Measurements from ENCODE around the gene MTG1.
A peak's percentile ranks its signal among the peaks of the same experiment; 100 is the strongest.
"Not testable (repeated sequence)": the region's sequence is repeated elsewhere in the genome, so short reads cannot be mapped to it uniquely, and the experiment has no call there.

The MTG1 gene

DNA sequence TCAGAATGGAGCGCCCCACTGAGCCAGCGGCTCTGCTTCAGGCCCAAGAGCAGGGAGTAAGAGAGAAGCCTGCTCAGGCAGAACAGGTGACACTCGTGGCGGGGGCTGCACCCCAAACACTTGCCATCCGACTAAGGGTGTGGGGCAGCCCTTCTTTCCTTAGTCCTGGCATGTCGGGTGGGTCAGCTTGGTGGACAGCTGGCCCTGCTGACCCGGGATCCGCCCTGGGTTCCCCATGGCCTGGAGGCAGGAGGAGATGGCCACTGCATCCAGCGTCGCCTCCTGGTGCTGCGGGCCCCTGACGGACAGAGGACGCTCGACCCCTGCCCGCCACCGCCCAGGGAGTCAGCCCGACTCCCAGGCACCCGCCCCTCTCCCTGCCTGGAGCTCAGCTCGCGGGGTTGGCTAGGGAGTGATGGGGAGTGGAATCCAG lies 16.1 kb upstream of the MTG1 start:
- FAIRE-seq (no peak), DNase-seq (ENCODE audit: low spot score) (no peak)

DNA sequence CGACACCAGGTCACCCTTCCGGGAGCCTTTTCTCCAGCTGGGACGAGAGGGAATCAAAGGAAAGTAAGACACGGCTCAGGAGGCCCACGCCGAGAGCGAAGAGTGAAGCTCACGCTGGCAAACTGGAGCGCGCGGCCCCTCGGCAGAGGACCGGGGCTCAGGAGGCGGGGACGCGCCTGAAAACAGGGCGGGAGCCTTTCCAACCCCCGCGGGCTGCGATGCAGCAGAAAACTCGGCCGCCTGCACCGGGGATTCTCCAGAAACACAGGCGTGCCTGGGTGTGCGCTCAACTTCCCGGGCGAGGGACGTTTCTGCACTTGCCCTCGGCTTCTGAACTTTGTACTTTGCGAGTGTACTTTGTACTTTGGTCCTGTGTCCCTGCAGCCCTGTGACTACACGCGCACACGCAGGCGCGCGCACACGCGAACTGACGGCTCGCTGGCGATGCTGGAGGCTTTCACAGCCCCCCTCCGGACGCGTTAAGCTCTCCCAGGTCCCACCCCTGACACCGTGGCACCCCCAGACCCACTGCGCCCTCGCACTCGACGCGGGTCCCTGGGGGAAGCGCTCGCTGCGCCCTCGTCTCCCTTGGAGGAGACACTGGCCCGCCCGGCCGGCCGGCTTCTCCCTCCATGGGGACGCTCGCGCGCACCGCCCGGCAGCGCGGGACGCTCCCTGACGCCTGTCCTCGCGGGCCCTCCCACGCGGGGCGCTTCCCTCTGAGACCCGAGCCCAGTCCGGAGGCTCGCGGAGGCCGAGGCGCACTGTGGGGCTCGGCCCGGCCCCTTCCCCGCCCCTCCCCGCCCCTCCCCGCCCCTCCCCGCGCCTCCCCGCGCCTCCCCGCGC lies 15.5 kb upstream of the MTG1 start:
- FAIRE-seq: no peak
- DNase-seq (ENCODE audit: low spot score): no peak

DNA sequence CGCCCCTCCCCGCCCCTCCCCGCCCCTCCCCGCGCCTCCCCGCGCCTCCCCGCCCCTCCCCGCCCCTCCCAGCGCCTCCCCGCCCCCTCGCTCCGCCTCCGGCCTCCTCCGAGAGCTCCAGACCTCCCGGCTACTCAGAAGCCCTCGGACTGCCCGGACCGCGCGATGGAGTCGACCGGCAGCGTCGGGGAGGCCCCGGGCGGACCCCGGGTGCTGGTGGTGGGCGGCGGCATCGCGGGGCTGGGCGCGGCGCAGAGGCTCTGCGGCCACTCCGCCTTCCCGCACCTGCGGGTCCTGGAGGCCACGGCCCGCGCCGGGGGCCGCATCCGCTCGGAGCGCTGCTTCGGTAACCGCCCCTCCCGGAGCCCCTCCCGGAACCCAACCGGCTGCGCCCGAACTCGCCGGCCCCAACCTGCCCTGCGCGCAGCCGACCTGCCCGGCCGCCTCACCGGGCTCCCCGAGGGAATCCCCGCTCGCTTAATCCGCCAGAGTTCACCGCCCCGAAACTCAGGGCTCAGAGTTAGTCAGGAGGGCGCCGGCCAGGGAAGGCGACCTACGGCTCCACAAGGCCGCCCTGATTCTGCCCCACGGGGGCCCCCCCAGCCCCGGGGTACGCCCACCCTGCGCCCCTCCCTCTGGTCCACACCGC lies 14.7 kb upstream of the MTG1 start, which contains the start of gene PAOX:
Gene PAOX (plus strand): TSS at position 111 of the 649 bp plus-strand sequence. CDS start 55 bp downstream, at position 166.
- FAIRE-seq: no peak

DNA sequence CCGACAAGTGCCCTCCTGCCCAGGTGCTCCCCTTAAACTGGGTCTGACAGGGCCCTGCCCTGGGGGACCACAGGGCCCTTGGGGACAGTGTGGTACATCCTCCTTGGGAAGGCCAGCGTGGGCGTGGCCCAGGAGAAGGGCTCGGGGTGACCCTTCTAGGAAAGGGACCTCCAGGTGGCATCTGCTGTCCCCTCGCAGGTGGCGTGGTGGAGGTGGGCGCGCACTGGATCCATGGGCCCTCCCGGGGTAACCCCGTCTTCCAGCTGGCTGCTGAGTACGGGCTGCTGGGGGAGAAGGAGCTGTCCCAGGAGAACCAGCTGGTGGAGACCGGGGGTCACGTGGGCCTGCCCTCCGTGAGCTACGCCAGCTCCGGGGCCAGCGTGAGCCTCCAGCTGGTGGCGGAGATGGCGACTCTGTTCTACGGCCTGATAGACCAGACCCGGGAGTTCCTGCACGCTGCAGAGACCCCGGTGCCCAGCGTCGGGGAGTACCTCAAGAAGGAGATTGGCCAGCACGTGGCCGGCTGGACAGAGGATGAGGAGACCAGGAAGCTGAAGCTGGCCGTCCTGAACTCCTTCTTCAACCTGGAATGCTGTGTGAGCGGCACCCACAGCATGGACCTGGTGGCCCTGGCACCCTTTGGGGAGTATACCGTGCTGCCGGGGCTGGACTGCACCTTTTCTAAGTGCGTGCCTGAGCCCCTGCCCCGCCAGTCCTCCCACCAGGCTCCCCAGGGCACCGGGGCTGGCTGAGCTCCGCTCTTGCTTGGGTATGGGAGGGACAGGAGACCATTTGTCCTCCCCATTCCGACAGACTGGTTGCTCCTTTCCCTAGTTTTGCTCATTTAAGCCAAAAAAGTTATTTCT lies 13.9 kb upstream of the MTG1 start:
- FAIRE-seq: no peak

More for the DNA sequence above, 14.7 kb upstream of the MTG1 start, which contains the start of gene PAOX:
- DNase-seq (ENCODE audit: low spot score): peak; percentile 42

DNA sequence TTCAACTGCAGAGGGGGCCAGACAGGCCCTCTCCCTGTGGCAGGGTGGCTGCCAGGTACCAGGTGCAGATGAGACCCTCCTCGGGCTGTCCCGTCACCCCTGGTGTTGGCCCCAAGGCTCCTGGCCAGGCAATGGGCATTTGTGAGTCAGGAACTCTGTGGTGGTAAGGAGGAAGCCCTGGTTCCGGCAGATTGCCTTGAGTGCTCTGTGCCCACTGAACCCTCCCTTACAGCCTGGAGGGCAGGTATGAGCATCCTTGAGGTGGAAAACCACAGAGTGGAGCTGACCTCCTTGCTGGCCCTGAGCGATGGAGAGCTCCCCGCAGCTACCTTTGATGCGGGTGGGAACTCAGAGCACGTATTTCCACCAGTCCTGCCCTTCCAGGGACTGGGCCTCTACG lies 12.9 kb upstream of the MTG1 start:
- FAIRE-seq (no peak), DNase-seq (ENCODE audit: low spot score) (no peak)

More for the DNA sequence above, 13.9 kb upstream of the MTG1 start:
- no peak for DNase-seq (ENCODE audit: low spot score)

DNA sequence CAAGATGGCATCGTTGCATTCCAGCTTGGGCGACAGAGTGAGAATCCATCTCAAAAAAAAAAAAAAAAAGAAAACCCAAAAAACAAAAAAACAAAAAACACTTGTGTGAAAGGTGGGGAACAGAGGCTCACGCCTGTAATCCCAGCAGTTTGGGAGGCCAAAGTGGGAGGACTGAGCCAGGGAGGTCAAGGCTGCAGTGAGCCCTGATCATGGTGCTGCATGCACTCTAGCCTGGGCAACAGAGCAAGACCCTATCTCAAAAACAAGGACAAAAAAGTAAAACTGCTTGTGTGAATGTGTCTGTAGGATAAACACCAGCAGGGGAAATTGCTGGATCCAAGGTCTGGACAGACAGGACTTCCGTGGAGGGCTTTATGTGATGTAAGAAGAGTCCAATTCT lies 10.4 kb upstream of the MTG1 start:
- FAIRE-seq (no peak), DNase-seq (ENCODE audit: low spot score) (no peak)

DNA sequence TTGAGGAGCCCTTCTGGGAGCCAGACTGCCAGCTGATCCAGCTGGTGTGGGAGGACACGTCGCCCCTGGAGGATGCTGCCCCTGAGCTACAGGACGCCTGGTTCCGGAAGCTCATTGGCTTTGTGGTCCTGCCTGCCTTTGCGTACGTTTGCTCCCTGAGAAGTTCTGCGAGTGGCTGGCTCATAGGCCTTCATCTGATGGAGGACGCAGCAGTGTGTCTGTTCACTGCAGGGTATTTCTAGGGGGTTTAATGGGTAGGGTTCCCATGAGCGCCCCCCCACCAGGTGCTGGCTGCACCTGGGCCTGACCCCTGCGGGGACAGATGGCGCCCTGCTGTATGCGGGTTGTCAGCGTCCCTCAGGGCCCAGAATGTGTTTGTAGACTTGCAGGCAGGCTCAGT lies 9.9 kb upstream of the MTG1 start:
- DNase-seq (ENCODE audit: low spot score): no peak
- FAIRE-seq: no peak

DNA sequence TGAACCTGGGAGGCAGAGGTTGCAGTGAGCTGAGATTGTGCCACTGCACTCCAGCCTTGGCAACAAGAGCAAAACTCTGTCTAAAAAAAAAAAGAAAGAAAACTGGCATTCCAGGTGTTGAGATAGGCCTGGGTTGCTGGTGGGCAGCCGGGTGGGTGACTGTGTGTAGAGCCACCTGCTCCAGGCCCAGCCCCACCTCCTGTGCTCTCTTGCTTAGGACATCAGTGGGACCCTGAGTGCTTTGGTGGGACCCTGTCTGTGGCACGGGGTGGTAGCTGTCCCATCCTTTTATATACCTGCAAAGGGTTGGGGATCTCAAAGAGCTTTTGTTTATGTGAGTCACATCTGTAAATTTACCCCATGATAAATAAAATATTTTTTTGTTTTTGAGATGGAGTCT lies 8.7 kb upstream of the MTG1 start:
- DNase-seq (ENCODE audit: low spot score): no peak
- FAIRE-seq: no peak

DNA sequence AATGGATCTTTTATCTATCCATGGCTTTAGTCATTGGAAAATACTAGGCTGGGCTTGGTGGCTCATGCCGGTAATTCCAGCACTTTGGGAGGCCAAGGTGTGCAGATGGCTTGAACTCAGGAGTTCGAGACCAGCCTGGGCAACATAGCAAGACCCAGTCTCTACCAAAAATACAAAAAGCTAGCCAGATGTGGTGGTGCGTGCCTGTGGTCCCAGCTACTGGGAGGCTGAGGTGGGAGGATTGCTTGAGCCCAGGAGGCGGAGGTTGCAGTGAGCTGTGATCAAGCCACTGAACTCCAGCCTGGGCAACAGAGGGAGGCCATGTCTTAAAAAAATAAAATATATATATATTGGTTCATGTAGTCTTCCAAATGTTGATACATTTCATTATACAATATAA lies 7.0 kb upstream of the MTG1 start:
- FAIRE-seq; DNase-seq (ENCODE audit: low spot score): not testable (repeated sequence)

DNA sequence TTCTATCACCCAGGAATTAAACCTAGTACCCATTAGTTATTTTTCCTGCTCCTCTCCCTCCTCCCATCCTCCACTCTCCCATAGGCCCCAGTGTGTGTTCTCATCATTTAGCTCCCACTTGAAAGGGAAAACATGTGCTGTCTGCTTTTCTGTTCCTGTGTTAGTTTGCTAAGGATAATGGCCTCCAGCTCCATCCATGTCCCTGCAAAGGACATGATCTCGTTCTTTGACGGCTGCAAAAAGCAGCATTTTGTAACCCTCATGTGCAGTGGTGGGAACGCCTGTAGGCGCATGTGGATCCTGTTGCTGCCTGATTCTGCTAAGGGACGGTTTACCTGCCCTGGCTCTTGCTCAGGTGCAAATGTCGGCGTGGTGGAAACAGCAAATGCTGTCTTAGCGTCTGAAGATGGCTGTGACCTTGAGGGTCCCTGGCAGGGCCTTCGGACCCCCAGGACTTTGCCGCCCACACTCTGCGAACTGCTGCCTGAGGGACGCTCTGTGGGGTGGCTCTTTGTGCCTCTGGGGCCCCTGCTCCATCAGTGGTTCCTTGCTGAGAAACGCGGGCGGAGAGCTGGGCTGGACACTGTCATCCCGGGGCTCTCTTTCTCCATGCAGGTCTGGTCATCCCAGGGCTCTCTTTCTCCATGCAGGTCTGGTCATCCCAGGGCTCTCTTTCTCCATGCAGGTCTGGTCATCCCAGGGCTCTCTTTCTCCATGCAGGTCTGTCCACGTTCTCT lies 5.6 kb upstream of the MTG1 start:
- DNase-seq (ENCODE audit: low spot score): no peak
- FAIRE-seq: no peak

DNA sequence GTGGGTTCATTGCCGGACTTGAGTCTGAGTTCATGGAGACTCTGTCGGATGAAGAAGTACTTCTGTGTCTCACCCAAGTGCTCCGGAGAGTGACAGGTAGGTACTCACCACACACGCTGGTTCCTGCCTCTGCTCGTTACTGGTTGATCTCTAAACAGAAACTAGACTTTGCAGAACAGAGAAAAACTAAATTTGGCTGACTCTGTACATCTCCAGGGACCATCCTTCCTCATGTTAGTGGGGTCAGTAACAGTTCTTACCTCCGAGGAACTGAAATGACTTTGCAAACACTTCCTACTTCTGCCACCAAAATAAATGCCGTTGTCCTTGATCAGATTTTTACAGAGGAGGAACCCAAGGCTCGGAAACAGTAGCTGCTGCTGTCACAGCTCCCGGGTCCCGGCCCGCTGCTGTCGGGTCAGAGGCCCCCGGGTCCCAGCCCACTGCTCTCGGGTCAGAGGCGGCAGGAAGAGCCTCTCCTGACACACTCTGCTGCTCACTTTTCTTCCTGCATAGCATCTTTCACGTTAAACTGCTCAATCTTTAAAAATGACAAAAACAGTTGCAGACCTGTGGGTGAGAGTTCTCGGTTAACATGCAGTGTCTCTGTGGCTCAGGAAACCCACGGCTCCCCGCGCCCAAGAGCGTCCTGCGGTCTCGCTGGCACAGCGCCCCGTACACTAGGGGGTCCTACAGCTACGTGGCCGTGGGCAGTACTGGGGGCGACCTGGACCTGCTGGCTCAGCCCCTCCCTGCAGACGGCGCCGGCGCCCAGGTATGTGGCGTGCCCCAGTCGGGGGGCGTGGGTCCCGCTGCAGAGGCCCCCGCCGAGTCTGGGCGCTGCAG lies 4.8 kb upstream of the MTG1 start:
- FAIRE-seq (no peak), DNase-seq (ENCODE audit: low spot score) (no peak)

DNA sequence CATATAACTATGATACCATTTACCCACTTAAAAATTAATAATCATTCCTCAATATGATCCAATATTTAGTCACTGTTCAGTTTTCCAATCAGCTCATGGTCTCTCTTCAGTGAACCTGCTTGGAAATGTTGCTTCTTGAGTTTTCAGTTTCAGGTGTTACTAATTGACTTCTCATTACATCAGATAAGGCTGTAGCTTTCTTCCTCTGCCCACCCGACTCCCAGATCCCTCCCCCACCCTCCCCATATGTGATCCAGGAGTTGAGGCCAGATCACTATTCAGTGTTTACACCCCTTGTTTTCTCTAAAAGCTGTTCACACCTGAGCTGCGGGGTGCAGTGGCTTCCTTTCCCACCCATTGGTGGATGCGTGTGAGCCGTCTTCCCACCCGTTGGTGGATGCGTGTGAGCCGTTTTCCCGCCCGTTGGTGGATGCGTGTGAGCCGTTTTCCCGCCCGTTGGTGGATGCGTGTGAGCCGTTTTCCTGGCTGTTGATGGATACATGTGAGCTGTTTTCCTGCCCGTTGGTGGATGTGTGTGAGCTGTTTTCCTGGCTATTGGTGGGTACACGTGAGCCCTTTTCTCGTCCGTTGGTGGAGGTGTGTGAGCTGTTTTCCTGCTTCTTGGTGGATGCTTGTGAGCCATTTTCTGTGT lies 3.2 kb upstream of the MTG1 start:
- DNase-seq (ENCODE audit: low spot score): no peak

DNA sequence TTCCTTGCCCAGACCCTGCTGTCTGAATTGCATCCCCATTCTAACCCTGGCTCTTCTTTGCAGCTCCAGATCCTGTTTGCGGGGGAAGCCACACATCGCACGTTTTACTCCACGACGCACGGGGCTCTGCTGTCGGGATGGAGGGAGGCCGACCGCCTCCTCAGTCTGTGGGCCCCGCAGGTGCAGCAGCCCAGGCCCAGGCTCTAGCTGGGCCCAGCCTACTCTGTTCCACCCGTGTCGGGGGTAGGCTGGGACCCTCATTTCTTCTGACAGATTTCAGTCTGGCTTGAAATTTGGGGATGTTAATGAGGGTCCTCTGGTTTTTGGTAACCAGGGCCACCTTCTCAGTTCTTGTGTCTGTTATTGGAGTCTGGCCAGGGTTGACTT lies 2.7 kb upstream of the MTG1 start:
- no peak for DNase-seq (ENCODE audit: low spot score)
- FAIRE-seq: no peak

More for the DNA sequence above, 3.2 kb upstream of the MTG1 start:
- no peak for FAIRE-seq

DNA sequence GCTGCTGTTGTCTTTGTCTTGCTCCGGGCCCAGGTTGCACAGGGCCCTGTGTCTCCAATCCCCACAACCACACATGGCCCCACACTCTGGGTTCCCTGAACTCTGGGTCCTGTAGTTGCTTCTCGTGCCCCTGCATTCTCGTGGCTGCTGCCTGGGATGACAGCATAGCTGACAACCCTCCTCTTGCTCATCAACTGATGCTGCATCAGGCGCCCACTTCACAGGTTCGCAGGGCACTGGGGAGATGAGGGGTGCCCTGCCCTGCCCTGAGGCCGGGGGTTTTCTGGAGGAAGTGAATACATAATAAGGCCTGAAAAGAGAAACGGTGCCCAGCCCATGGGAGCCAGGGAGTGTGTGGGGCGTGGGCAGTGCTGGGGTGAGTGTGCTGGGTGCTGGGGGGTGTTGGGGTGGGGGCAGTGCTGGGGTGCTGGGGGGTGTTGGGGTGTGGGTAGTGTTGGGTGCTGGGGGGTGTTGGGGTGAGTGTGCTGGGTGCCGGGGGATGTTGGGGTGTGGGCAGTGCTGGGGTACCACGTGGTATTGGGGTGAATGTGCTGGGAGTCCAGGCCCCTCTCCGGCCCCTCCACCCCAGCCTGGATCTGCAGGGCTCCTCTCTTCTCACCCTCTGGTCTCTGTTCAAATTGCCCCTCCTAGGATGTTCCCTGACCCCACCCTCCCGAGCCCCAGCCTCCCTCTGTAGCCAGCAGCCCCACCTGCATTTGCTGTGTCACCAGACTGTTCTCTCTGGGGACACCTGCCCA lies 2.0 kb upstream of the MTG1 start:
- FAIRE-seq: no peak

DNA sequence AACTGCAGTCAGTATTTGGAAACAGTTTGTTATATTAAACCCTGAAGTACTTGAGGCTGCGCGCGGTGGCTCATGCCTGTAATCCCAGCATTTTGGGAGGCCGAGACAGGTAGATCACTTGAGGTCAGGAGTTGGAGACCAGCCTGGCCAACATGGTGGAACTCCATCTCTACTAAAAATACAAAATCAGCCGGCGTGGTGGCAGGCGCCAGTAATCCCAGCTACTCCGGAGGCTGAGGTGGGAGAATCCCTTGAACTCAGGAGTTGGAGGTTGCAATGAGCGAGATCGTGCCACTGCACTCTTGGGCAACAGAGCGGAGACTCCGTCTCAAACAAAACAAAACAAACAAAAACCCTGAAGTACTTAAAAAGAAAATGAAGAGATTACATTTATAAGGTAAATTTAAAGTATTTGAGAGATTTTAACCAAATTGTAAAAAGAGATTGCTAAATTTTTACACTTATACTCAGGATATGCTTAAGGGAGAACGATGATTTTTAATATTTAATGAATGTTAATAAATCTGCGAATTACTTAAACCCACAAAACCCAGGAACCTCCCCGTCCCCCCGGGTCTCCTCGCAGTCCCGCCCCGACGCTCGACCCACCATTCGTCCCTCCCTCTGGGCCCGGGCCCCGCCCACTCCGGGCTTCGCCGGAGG lies 425 bp upstream of the MTG1 start:
- DNase-seq (ENCODE audit: low spot score): no peak
- peak; percentile 5 for FAIRE-seq

More for the DNA sequence above, 2.0 kb upstream of the MTG1 start:
- DNase-seq (ENCODE audit: low spot score): no peak

DNA sequence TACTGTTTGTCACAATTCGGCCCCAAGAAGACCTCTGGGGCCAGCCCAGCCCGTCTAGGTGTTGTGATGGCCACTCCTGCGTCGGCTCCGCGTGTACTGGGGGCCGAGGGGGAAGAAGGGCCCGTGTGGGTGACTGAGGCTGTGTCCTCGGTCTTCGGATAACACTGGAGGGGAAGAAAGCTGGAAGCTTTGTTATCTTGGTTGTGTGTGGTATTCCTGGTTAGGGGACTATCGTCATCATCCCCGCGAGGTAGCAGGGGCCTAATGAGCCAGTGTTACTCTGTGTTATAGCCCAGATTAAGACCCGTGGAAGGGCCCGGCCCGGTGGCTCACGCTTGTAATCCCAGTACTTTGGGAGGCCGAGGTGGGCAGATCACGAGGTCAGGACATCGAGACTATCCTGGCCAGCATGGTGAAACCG lies 854 bp downstream of the MTG1 start:
- no peak for DNase-seq (ENCODE audit: low spot score)
- FAIRE-seq: no peak

DNA sequence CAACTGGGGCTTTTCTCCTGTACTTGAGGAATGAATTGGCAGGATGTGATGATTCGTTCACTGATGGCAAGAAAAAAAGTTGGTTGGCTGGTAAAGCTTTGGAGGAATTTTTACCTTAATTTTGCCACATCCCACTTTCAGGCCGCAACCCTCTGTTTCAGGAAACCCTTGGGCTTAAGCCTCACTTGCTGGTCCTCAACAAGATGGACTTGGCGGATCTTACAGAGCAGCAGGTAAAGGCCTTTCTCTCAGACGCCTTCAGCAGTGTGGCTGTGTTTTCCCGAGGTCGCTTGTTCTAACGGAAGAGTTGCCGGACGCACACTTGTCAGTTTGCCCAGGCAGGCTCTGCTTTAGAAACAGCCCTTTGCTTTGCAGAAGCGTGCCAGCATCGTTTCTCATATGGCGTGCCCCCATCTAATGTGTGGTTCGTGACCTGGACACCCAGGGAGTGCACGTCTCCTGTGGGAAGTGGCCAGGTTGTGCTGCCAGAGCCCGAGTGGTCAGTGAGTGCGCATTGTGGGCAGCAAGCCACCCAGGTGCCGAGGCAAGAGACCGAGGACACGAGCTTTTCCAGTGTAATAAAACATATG lies 2.2 kb downstream of the MTG1 start:
- no peak for DNase-seq (ENCODE audit: low spot score)
- no peak for FAIRE-seq

DNA sequence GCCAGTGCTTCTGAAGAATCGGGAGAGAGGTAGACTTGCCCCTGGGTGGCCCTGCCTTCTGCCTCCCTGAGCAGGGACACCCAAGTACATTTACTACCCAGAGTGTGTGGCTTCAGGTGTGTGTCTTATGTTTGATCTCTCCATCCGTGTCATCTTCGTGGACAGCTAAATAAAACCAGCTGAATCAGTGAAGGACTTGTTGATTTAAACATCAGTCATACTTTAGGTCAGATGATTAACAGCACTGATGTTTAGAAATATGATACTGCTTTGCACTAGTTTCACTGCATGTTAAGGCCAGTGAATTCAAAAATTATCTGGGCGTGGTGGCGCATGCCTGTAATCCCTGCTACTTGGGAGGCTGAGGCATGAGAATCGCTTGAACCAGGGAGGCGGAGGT lies 4.0 kb downstream of the MTG1 start:
- no peak for DNase-seq (ENCODE audit: low spot score)
- no peak for FAIRE-seq

Data from RCC 7860 (cell line).